Measurements from ENCODE around the gene FOXI1. TPM values are rescaled to one million over a fixed set of nuclear protein-coding genes. Genes with fewer than 3 reads are reported as not detected.
A peak's percentile ranks its signal among the peaks of the same experiment; 100 is the strongest.

Gene FOXI1
- polyA plus RNA-seq, 2 of the 4 experiments (the other 2 are of a cell fraction): not detected

DNA sequence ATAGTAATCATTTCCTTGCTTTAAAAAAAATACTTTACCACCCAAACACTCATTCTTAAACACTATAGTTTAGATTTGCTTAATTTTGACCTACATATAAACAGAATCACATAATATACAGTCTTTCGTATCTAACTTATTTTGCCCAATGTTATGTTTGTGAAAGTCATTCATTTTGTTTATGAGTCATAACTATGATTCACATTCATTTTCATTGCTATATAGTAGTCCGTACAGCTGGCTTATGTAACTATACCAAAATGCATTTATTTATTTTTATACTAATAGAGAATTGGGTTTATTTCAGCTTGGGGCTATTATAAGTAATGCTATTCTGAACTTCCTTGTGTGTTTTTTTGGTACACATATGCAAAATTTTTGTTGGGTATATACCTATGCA, 33.9 kb upstream of the FOXI1 start:
- H3K27ac ChIP-seq: no peak overlapping the region
- no peaks in the 10 kb centered on the region for H3K9me3 ChIP-seq
- H3K4me1 ChIP-seq: no peaks in the 10 kb centered on the region
- H3K4me3 ChIP-seq: no peak overlapping the region
- TF ChIP-seq FOSL2 (IDR thresholded peaks at IDR 0.05) (no peak), FOSL2 (CRISPR knock-in tag; IDR thresholded peaks at IDR 0.05) (peak; percentile 69), ESRRA (IDR thresholded peaks at IDR 0.05; ENCODE audit: borderline replicate concordance, low read length) (no peak)
- no peak overlapping the region for H3K4me2 ChIP-seq
- DNase-seq (ENCODE audit: low read depth in 1 of 2, low spot score in 1 of 2) (no peak), FAIRE-seq (no peak), ATAC-seq (no peak)
- WGBS (ENCODE audit: missing lambda C conversion rate): 84% methylated on average over 2 of the region's 2 CpGs
- POLR2A ChIA-PET: no interaction called here
- CTCF ChIA-PET: interaction anchor here (0.7 to 2.9 kb wide), 27 partner anchors 10 to 645 kb away, joined by 3 to 46 read pairs (median 6); partner anchors contain the start of gene INSYN2B

GRCh38 chr5:170075696-170076095, 30.0 kb upstream of the FOXI1 start:
- Histone ChIP-seq H3K27ac (no peak overlapping the region), H3K4me2 (no peak overlapping the region), H3K4me3 (no peak overlapping the region), H3K4me1 (no peaks in the 10 kb centered on the region), H3K9me3 (no peaks in the 10 kb centered on the region)
- ChIA-PET POLR2A (no interaction called here), CTCF (interaction anchor here (0.9 to 2.8 kb wide), 3 partner anchors 11 to 374 kb away, joined by 3 to 9 read pairs (median 3); no protein-coding TSS in a partner anchor)
- DNase-seq (ENCODE audit: low read depth in 1 of 2, low spot score in 1 of 2): no peak
- FAIRE-seq: no peak
- TF ChIP-seq TFCP2L1 (CRISPR knock-in tag; IDR thresholded peaks at IDR 0.05) (no peak), PHF8 (IDR thresholded peaks at IDR 0.05; ENCODE audit: borderline replicate concordance, low read depth) (no peak), CHD2 (IDR thresholded peaks at IDR 0.05; ENCODE audit: low read length, partially characterized antibody) (no peak), HOXA7 (CRISPR knock-in tag; IDR thresholded peaks at IDR 0.05) (no peak), JUN (IDR thresholded peaks at IDR 0.05) (no peak)
- TF ChIP-seq, protein P1, sequence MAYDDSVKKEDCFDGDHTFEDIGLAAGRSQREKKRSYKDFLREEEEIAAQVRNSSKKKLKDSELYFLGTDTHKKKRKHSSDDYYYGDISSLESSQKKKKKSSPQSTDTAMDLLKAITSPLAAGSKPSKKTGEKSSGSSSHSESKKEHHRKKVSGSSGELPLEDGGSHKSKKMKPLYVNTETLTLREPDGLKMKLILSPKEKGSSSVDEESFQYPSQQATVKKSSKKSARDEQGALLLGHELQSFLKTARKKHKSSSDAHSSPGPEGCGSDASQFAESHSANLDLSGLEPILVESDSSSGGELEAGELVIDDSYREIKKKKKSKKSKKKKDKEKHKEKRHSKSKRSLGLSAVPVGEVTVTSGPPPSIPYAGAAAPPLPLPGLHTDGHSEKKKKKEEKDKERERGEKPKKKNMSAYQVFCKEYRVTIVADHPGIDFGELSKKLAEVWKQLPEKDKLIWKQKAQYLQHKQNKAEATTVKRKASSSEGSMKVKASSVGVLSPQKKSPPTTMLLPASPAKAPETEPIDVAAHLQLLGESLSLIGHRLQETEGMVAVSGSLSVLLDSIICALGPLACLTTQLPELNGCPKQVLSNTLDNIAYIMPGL (CRISPR knock-in tag; IDR thresholded peaks at IDR 0.05; ENCODE audit: borderline replicate concordance): no peak
- TF ChIP-seq, protein P2, sequence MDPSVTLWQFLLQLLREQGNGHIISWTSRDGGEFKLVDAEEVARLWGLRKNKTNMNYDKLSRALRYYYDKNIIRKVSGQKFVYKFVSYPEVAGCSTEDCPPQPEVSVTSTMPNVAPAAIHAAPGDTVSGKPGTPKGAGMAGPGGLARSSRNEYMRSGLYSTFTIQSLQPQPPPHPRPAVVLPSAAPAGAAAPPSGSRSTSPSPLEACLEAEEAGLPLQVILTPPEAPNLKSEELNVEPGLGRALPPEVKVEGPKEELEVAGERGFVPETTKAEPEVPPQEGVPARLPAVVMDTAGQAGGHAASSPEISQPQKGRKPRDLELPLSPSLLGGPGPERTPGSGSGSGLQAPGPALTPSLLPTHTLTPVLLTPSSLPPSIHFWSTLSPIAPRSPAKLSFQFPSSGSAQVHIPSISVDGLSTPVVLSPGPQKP (IDR thresholded peaks at IDR 0.05; ENCODE audit: low read depth, low read length): no peak
- 57% methylated on average over 7 of the region's 7 CpGs for WGBS (ENCODE audit: missing lambda C conversion rate)
- no peak for ATAC-seq

GRCh38 chr5:170076211-170076610, 29.5 kb upstream of the FOXI1 start:
- Histone ChIP-seq H3K4me3 (no peak overlapping the region), H3K4me1 (no peaks in the 10 kb centered on the region), H3K27ac (no peak overlapping the region), H3K4me2 (no peak overlapping the region), H3K9me3 (no peaks in the 10 kb centered on the region)
- CTCF ChIA-PET: no interaction called here
- FAIRE-seq: no peak
- DNase-seq (ENCODE audit: low read depth in 1 of 2, low spot score in 1 of 2): no peak
- 93% methylated on average over 1 of the region's 1 CpG for WGBS (ENCODE audit: missing lambda C conversion rate)
- POLR2A ChIA-PET: no interaction called here
- ATAC-seq: no peak
- TF ChIP-seq ESRRA (IDR thresholded peaks at IDR 0.05; ENCODE audit: borderline replicate concordance, low read length) (no peak), MYC (IDR thresholded peaks at IDR 0.05; ENCODE audit: borderline replicate concordance, low read length) (no peak), RCOR1 (IDR thresholded peaks at IDR 0.05; ENCODE audit: low read depth, low read length) (no peak), PBX3 (IDR thresholded peaks at IDR 0.05) (no peak), ZNF302 (CRISPR knock-in tag; IDR thresholded peaks at IDR 0.05) (no peak), ZFP36 (IDR thresholded peaks at IDR 0.05; ENCODE audit: borderline replicate concordance, partially characterized antibody) (no peak)
- TF ChIP-seq, protein P3, sequence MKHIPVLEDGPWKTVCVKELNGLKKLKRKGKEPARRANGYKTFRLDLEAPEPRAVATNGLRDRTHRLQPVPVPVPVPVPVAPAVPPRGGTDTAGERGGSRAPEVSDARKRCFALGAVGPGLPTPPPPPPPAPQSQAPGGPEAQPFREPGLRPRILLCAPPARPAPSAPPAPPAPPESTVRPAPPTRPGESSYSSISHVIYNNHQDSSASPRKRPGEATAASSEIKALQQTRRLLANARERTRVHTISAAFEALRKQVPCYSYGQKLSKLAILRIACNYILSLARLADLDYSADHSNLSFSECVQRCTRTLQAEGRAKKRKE (CRISPR knock-in tag; IDR thresholded peaks at IDR 0.05; ENCODE audit: low read depth): no peak

All from A549 (cell line).